Subcutaneous abdominal adipose tissue (tissue), 5 donors: ENCODE measurements around the gene GNG7.
"Not testable (repeated sequence)": the region's sequence is repeated elsewhere in the genome, so short reads cannot be mapped to it uniquely, and the experiment has no call there.

Experiments
- H3K27ac ChIP-seq: one replicate; pipeline ENCODE4 v1.7.0; 2013; ENCODE audit warnings: low read depth, mild to moderate bottlenecking, inconsistent platforms, low read length, moderate library complexity
- H3K27me3 ChIP-seq, 5 donors: one replicate each; pipeline ENCODE4 v1.7.0; 2013; ENCODE audit warnings: low read length in 5 of 5, inconsistent platforms in 1 of 5; ENCODE audit not compliant: control insufficient read depth in 5 of 5, insufficient read depth in 4 of 5
- H3K36me3 ChIP-seq, 5 donors: one replicate each; pipeline ENCODE4 v1.7.0; 2013; ENCODE audit warnings: low read length in 5 of 5; ENCODE audit not compliant: control insufficient read depth in 5 of 5, insufficient read depth in 5 of 5
- H3K4me1 ChIP-seq, 5 donors: one replicate each; pipeline ENCODE4 v1.7.0; 2013; ENCODE audit warnings: low read length in 5 of 5, mild to moderate bottlenecking in 3 of 5, moderate library complexity in 1 of 5; ENCODE audit not compliant: control insufficient read depth in 5 of 5, insufficient read depth in 5 of 5
- H3K4me3 ChIP-seq, 5 donors: one replicate each; pipeline ENCODE4 v1.7.0; 2013; ENCODE audit warnings: low read length in 5 of 5, low read depth in 1 of 5
- H3K9ac ChIP-seq, 5 donors: one replicate each; pipeline ENCODE4 v1.7.0; 2013; ENCODE audit warnings: low read length in 5 of 5, mild to moderate bottlenecking in 4 of 5, moderate library complexity in 3 of 5
- H3K9me3 ChIP-seq, 5 donors: one replicate each; pipeline ENCODE4 v1.7.0; 2013; ENCODE audit warnings: low read length in 5 of 5; ENCODE audit not compliant: control insufficient read depth in 5 of 5
- donor health status: healthy.
- donor health status: healthy.
- donor health status: healthy.
- donor health status: healthy.
- donor health status: healthy.

GNG7 gene

GRCh38 chr19:2536461-2536860 is 166.0 kb downstream of the GNG7 start:
- Histone ChIP-seq H3K27ac (no peak overlapping the region), H3K36me3 (no peaks in the 10 kb centered on the region), H3K9me3 (peaks cover 0 to 6% (median 0%) of the 10 kb centered on the region in 5 donors), H3K9ac (no peak overlapping the region), H3K4me3 (no peak overlapping the region), H3K27me3 (no peaks in the 10 kb centered on the region), H3K4me1 (peaks cover 0 to 20% (median 12%) of the 10 kb centered on the region in 5 donors)

GRCh38 chr19:2534423-2535013 is 168.0 kb downstream of the GNG7 start:
- H3K27me3 ChIP-seq, result no peaks in the 10 kb centered on the region

GRCh38 chr19:2533686-2534422 is 168.6 kb downstream of the GNG7 start:
- Histone ChIP-seq H3K4me1 (peaks cover 0 to 11% (median 4%) of the 10 kb centered on the region in 5 donors), H3K27ac (no peak overlapping the region), H3K9ac (no peak overlapping the region), H3K9me3 (peaks cover 0 to 6% (median 0%) of the 10 kb centered on the region in 5 donors), H3K4me3 (no peak overlapping the region), H3K36me3 (no peaks in the 10 kb centered on the region), H3K27me3 (no peaks in the 10 kb centered on the region)

More at GRCh38 chr19:2534423-2535013, 168.0 kb downstream of the GNG7 start:
- H3K27ac ChIP-seq, result no peak overlapping the region
- no peak overlapping the region for H3K4me3 ChIP-seq
- H3K9ac ChIP-seq, result no peak overlapping the region
- peaks cover 0 to 6% (median 0%) of the 10 kb centered on the region in 5 donors for H3K9me3 ChIP-seq
- peaks cover 0 to 10% (median 3%) of the 10 kb centered on the region in 5 donors for H3K4me1 ChIP-seq
- no peaks in the 10 kb centered on the region for H3K36me3 ChIP-seq

DNA sequence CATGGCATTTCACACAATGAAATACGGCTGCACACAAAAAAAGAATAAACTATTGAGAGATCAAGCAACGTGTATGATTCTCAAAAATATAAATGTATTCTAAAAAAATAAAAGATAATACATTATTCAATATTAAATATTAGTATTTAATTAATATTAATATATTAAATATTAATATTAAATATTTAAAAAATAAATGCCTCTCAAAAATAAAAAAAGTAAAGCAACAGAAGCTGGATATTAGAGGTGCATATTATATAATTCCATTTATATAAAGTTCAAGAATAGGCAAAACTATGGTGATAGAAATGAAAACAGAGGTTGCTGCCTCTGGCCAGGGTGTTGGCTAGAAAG is 169.4 kb downstream of the GNG7 start:
- Histone ChIP-seq H3K36me3 (no peaks in the 10 kb centered on the region), H3K27ac (no peak overlapping the region), H3K4me3 (no peak overlapping the region), H3K4me1 (peaks cover 0 to 11% (median 4%) of the 10 kb centered on the region in 5 donors), H3K9ac (no peak overlapping the region), H3K27me3 (no peaks in the 10 kb centered on the region), H3K9me3 (peaks cover 0 to 6% (median 0%) of the 10 kb centered on the region in 5 donors)

DNA sequence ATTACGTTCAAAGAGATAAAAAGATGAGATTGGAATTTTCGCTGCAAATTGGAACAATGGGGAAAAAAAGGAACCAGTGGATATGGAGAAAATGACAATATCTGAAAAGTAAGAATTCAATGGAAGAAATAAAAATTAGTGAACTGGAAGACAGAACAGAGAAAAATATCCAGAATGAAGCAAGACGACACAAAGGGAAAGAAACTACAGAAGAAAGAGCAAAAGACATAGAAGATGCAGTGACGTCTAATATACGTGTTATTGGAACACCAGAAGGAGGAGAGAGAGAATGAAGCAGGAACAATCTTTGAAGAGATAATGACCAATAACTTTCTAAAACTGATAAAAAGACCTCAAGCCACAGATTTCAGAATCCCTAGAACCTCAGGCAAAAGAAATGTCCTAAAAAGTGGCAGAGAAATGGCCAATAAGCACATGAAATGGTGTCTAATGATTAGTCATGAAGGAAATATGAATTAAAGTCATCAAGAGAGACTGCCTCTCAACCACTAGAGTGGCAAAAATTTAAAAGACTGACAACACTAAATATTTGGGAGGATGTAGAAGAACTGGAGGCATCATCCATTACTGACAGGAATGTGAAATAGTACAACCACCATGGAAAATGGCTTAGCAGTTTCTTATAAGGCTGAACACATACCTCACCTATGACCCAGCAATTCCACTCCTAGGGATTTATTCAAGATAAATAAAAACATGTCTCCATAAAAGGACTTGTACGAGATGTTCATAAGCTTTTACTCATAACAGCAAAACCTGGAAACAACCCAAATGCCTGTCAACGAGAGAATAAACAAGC is 170.0 kb downstream of the GNG7 start:
- no peaks in the 10 kb centered on the region for H3K27me3 ChIP-seq
- H3K4me1 ChIP-seq, result peaks cover 0 to 11% (median 4%) of the 10 kb centered on the region in 5 donors
- H3K9ac ChIP-seq, result no peak overlapping the region
- H3K36me3 ChIP-seq, result no peaks in the 10 kb centered on the region
- peaks cover 0 to 6% (median 0%) of the 10 kb centered on the region in 5 donors for H3K9me3 ChIP-seq
- H3K27ac ChIP-seq, result no peak overlapping the region
- no peak overlapping the region for H3K4me3 ChIP-seq

- H3K27me3 ChIP-seq, H3K9ac ChIP-seq, H3K36me3 ChIP-seq, H3K4me3 ChIP-seq, H3K27ac ChIP-seq, H3K9me3 ChIP-seq: not testable (repeated sequence)
- H3K4me1 ChIP-seq, result peaks cover 2 to 18% (median 12%) of the 10 kb centered on the region in 5 donors
Measured at GRCh38 chr19:2529942-2530341, 172.6 kb downstream of the GNG7 start.

DNA sequence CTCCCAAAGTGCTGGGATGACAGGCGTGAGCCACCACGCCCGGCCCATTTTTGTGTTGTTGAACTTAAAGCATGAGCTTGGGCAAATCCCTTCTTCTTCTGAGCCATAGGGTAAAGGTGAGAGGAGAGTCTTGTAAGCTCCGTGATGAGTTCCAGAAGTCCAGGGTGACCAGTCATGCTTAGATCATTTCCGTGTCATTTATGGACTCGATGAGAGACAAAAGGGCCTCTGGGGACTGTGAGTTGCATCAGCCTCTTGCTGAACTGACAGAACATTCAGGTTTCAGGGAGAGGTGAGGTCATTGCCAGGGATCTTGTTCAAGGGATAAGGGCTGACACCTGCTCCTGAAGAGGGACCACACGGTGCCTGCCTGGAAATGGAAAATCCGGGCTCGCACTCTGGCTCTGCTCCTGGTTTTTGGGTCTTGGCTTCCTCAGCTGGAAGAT is 173.0 kb downstream of the GNG7 start:
- peaks cover 0 to 2% (median 0%) of the 10 kb centered on the region in 5 donors for H3K36me3 ChIP-seq
- no peak overlapping the region for H3K27ac ChIP-seq
- no peaks in the 10 kb centered on the region for H3K27me3 ChIP-seq
- H3K9me3 ChIP-seq, result peaks cover 0 to 5% (median 0%) of the 10 kb centered on the region in 5 donors
- no peak overlapping the region for H3K4me3 ChIP-seq
- H3K9ac ChIP-seq, result no peak overlapping the region
- peaks cover 2 to 21% (median 15%) of the 10 kb centered on the region in 5 donors for H3K4me1 ChIP-seq

GRCh38 chr19:2528675-2529101 is 173.8 kb downstream of the GNG7 start:
- Histone ChIP-seq H3K9ac (no peak overlapping the region), H3K36me3 (peaks cover 0 to 4% (median 0%) of the 10 kb centered on the region in 5 donors), H3K4me1 (peaks cover 2 to 23% (median 15%) of the 10 kb centered on the region in 5 donors), H3K9me3 (no peaks in the 10 kb centered on the region), H3K27ac (no peak overlapping the region), H3K4me3 (no peak overlapping the region), H3K27me3 (no peaks in the 10 kb centered on the region)

DNA sequence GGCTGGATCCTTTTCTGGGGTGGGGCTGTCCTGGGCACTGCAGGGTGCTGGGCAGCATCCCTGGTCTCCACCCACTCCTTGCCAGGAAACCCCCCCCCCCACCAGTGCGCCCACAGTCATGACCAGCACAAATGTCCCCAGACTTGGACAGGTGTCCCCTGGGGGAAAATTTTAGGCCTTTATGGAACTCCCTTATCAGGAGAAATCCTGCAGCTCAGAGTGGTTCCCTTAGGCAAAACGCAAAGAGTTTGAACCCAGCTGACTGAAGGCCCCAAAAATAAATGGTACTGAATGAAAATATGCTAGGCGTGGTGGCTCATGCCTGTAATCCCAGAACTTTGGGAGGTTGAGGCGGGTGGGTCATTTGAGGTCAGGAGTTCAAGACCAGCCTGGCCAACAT is 174.8 kb downstream of the GNG7 start:
- Histone ChIP-seq H3K27ac (no peak overlapping the region), H3K9ac (no peak overlapping the region)

More for the DNA sequence above, 174.8 kb downstream of the GNG7 start:
- H3K36me3 ChIP-seq, result peaks cover 0 to 4% (median 0%) of the 10 kb centered on the region in 5 donors
- H3K4me1 ChIP-seq, result peaks cover 2 to 24% (median 15%) of the 10 kb centered on the region in 5 donors
- no peaks in the 10 kb centered on the region for H3K9me3 ChIP-seq
- H3K4me3 ChIP-seq, result no peak overlapping the region
- H3K27me3 ChIP-seq, result no peaks in the 10 kb centered on the region
